Prostate gland (tissue), 2 donors: Measurements from ENCODE around the gene CATSPERD. TPM values are rescaled to one million over a fixed set of nuclear protein-coding genes. Genes with fewer than 3 reads are reported as not detected.

Experiments
- DNase-seq: peaks from one replicate; pipeline ENCODE4 v3.0.0-alpha.2; 2019; ENCODE audit warnings: low spot score
- H3K27ac ChIP-seq, 2 donors: fragments of 200-600 bp; sonication (generic); 2 replicates each; pipeline ENCODE4 v1.5.1; 2017 to 2019
- H3K27me3 ChIP-seq: fragments of 200-600 bp; sonication (generic); replicated peaks from 2 replicates; pipeline ENCODE4 v1.5.1; 2019; ENCODE audit not compliant: insufficient read depth
- H3K36me3 ChIP-seq, 2 donors: fragments of 200-600 bp; sonication (generic); 1 replicate in 1 of 2; 2 replicates in 1 of 2; pipeline versions ENCODE4 v1.5.1 to v1.8.1; 2017 to 2019
- H3K4me1 ChIP-seq: fragments of 200-600 bp; sonication (generic); replicated peaks from 2 replicates; pipeline ENCODE4 v1.5.1; 2019
- H3K4me3 ChIP-seq, 2 donors: fragments of 200-600 bp; sonication (generic); 2 replicates each; pipeline ENCODE4 v1.5.1; 2017 to 2019
- H3K9me3 ChIP-seq: fragments of 200-600 bp; sonication (generic); 2 replicates; pipeline ENCODE4 v1.5.1; 2017
- POLR2A ChIP-seq: fragments of 450-650 bp; IDR thresholded peaks from one replicate; pipeline ENCODE4 v1.6.1; 2016; ENCODE audit warnings: antibody characterized with exemption, mild to moderate bottlenecking
- POLR2AphosphoS5 ChIP-seq: sonication (generic); formaldehyde crosslinking; IDR thresholded peaks from one replicate; pipeline ENCODE4 v1.6.1; 2017; ENCODE audit warnings: antibody characterized with exemption
- WGBS: methylation state at CpG from one replicate; pipeline ENCODE4 v1.1.5; 2018; 5-methylcytosine and 5-hydroxymethylcytosine counted together
- intact Hi-C: fragments of 100-400 bp; cut with DNase I; formaldehyde crosslinking; loops from one replicate; pipeline ENCODE4 v1.14.2; 2022
- total RNA-seq, 2 donors: library from RNA; depleted of rRNA; stranded (reverse); fragments of >200 nt; gene quantifications; one replicate each; pipeline ENCODE4 v1.1.0, GENCODE V29; 2016
- TF ChIP-seq, protein P1 (sequence below), 4 experiments: fragments of 200-600 bp in 2 of 4; fragments of 450-650 bp in 2 of 4; sonication (generic) in 2 of 4; IDR thresholded peaks; 1 replicate in 3 of 4; 2 replicates in 1 of 4; pipeline ENCODE4 v1.5.1; 2016 to 2019; ENCODE audit warnings: antibody characterized with exemption in 4 of 4, mild to moderate bottlenecking in 2 of 4, moderate library complexity in 2 of 4

The CATSPERD gene
- total RNA-seq, 2 donors from 2014 or later, result 1.4 TPM; not detected in 1

DNA sequence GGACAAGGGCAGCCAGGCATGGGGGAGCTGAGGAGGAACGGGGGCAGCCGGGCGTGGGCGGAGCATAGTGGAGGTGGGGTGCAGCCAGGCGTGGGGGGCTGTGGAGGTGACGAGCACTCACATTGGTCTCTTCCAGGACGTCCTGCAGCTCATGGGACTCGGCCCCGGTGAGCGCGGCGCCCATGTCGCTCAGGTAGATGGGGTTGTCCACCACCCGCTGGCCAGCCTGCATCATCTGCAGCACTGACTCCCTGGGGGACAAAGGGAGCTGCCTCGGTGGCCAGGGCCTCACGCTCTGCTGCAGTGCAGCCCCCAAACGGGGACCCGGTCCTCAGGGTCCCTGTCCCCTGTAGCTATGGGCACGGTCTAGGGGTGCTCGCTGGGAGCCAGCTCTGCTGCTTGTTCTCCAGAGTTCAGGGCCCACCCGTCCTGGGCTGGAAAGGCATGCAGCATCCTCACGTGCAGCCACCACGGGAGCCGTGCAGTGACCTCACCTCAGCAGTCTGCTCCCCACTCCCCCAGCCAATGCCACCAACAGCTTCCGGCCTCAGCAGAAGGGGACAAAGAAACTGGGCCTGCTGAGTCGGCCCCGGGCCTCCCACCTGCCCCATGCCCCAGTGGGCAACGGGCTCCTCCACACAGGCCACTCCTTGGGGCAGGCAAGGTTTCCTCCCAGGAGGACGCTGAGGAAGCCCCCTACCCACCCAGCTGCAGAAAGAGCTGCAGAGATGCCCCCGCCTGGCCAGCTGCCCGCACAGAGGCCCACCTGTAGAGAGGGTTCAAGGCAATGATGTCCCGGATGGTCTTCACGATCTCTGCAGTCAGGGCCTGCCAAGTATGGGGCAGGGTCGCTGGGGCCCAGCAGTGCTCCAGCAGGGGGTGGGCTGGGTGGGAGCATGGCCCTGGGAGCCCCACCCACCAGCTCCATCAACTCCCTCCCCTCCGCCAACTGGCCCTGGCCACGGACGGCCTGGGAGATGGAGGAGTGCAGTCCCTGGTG is 12.6 kb upstream of the CATSPERD start:
- no peaks in the 10 kb centered on the region for H3K9me3 ChIP-seq
- no peaks in the 10 kb centered on the region for H3K4me1 ChIP-seq
- intact Hi-C loops, result no loop called here
- H3K4me3 ChIP-seq, result no peak overlapping the region
- no peak overlapping the region for H3K27ac ChIP-seq
- no peaks in the 10 kb centered on the region for H3K27me3 ChIP-seq
- peaks cover 16 to 18% of the 10 kb centered on the region in 2 donors for H3K36me3 ChIP-seq
- no peak for DNase-seq
- 91% methylated on average over 36 of the region's 37 CpGs for WGBS
- no peak for TF ChIP-seq POLR2AphosphoS5
- TF ChIP-seq, protein P1, sequence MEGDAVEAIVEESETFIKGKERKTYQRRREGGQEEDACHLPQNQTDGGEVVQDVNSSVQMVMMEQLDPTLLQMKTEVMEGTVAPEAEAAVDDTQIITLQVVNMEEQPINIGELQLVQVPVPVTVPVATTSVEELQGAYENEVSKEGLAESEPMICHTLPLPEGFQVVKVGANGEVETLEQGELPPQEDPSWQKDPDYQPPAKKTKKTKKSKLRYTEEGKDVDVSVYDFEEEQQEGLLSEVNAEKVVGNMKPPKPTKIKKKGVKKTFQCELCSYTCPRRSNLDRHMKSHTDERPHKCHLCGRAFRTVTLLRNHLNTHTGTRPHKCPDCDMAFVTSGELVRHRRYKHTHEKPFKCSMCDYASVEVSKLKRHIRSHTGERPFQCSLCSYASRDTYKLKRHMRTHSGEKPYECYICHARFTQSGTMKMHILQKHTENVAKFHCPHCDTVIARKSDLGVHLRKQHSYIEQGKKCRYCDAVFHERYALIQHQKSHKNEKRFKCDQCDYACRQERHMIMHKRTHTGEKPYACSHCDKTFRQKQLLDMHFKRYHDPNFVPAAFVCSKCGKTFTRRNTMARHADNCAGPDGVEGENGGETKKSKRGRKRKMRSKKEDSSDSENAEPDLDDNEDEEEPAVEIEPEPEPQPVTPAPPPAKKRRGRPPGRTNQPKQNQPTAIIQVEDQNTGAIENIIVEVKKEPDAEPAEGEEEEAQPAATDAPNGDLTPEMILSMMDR (IDR thresholded peaks at IDR 0.05), result no peak
- no peak for TF ChIP-seq POLR2A

DNA sequence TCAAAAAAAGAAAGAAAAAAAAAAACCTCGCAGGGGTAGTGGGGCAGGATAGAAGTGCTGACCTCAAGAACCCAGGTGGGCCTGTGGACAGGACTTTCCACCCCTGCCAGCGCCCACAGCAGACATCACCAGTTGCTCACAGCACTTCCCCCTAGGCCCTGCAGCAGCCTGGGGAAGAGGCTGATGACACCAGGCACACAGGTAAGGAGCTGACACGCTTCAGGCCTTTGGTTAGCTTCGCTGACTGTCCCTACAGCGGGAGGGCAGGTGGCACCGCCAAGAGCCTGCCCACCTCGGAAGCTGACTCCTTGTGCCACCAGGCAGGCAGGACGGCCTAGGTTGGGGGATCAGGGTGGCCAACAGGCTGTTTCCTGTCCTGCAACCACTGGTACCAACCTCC is 9.4 kb upstream of the CATSPERD start:
- TF ChIP-seq, protein P1 (IDR thresholded peaks at IDR 0.05), result no peak
- no peak for TF ChIP-seq POLR2A
- TF ChIP-seq POLR2AphosphoS5, result no peak
- Histone ChIP-seq H3K4me1 (no peaks in the 10 kb centered on the region), H3K9me3 (no peaks in the 10 kb centered on the region), H3K4me3 (no peak overlapping the region), H3K36me3 (peaks cover 14 to 17% of the 10 kb centered on the region in 2 donors), H3K27ac (no peak overlapping the region), H3K27me3 (no peaks in the 10 kb centered on the region)
- WGBS, result 93% methylated on average over 6 of the region's 8 CpGs
- DNase-seq, result no peak
- intact Hi-C loops, result no loop called here

DNA sequence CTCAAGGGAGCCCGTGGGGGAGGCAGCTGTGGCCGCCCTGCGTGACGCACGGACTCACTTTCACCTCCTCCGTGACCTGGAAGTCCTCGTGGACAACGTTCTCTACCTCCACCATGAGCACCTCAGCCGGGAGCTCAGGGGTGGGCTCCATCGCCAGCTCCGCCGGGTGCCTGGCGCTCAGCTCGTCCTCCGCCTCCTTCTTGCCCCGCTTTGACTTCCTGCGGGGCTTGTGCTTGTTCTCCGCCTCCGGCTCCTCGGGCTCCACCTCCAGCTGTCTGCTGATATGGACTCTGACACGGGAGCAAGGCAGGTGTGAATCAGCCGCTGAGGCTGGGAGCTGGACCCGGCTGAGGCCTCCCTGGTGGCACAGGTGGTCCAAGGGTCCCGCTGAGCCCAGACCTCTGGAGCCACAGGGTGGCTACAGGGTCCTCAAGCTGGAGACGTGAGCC is 8.7 kb upstream of the CATSPERD start:
- no peak overlapping the region for H3K27ac ChIP-seq
- H3K9me3 ChIP-seq, result no peaks in the 10 kb centered on the region
- no peaks in the 10 kb centered on the region for H3K4me1 ChIP-seq
- WGBS, result 85% methylated on average over 25 of the region's 25 CpGs
- no peak overlapping the region for H3K4me3 ChIP-seq
- DNase-seq, result no peak
- TF ChIP-seq POLR2AphosphoS5 (no peak), POLR2A (no peak)
- TF ChIP-seq, protein P1 (IDR thresholded peaks at IDR 0.05), result no peak
- no peaks in the 10 kb centered on the region for H3K27me3 ChIP-seq
- H3K36me3 ChIP-seq, result peaks cover 10 to 14% of the 10 kb centered on the region in 2 donors
- intact Hi-C loops, result no loop called here

DNA sequence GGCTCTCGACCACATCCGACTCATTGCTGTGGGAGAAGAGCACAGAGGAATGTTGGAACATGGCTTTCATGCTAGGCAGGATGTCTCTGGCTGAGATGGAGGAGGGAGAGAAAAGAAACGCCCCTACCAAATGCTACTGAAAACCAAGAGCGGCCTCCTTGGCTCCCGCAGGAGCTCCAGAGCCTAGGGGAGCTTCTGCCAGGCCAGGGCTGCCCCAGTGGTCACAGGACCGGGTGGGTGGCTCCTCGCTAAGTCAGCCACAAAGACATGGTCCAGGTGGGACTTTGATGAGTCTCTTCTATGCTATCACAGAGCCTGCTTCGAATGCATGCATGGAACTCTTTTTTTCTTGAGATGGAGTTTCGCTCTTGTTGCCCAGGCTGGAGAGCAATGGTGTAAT is 7.2 kb upstream of the CATSPERD start:
- intact Hi-C loops, result no loop called here
- TF ChIP-seq POLR2AphosphoS5 (no peak), POLR2A (no peak)
- TF ChIP-seq, protein P1 (IDR thresholded peaks at IDR 0.05), result no peak
- Histone ChIP-seq H3K27ac (no peak overlapping the region), H3K27me3 (no peaks in the 10 kb centered on the region), H3K9me3 (no peaks in the 10 kb centered on the region), H3K4me1 (no peaks in the 10 kb centered on the region), H3K4me3 (no peak overlapping the region), H3K36me3 (peaks cover 10 to 14% of the 10 kb centered on the region in 2 donors)
- DNase-seq, result no peak
- WGBS, result 95% methylated on average over 9 of the region's 9 CpGs
